HG02884 (cell line): Measurements from ENCODE around the gene C1GALT1.

Source experiments
- ATAC-seq: cut with Tn5 transposase; IDR thresholded peaks from one replicate; pipeline ENCODE4 v1.9.1; 2021; ENCODE audit warnings: mild to moderate bottlenecking, moderate library complexity; ENCODE audit not compliant: unreplicated experiment

C1GALT1 gene

GRCh38 chr7:7265081-7266075 is 83.0 kb downstream of the C1GALT1 start:
- no peak for ATAC-seq

DNA sequence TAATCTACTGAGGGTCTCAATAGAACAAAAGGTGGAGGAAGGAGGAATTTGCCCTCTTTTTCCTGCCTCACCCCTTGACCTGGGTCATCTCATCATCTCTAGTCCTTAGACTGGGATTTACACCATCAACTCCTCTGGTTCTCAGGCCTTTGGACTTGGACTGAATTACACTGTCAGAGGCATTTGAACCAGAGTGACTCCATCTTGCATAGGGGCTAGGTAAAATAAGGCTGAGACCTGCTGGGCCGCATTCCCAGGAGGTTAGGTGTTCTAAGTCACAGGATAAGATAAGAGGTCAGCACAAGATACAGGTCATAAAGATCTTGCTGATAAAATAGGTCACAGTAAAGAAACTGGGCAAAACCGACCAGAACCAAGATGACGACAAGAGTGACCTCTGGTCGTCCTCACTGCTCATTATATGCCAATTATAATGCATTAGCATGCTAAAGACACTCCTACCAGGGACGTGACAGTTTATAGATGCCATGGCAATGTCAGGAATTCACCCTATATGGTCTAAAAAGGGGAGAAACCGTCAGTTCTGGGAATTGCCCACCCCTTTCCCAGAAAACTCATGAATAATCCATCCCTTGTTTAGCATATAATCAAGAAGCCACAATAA is 84.0 kb downstream of the C1GALT1 start:
- ATAC-seq: no peak

DNA sequence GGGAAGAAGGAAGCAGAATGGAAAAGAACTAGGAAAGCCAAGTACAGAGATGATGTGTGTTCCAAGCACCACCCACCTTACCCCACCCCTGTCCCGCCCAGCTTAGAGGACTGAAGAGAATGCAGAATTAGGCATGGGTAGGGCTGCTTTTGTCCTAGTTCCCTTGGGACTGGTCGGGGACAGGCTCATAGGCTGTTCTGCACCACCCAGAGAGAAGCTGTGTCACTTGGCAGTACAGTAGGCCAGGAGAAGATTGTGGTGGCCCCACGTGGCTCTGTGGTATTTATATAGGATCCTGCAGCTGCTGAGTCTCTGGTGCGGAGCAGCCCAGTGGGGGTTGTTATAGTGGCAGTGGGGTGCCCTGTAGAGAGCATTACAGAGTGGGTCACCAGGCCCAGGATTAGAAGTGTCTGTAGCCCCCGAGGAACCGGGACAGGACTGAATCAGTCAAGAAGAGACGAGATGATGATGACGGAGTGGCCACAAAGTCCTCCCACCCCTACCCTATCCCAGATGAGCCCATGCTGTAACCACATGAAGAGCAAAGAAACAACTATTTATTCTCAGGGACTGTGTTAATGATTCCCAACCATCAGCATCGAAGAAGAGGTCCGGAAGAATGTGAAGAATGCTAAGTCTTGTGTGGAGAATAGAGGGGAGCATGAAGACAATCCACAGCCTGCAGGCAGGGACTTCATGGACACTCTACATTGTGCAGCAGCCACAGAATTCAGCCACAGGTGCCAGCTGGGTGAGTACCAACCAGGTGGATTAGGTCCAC is 88.9 kb downstream of the C1GALT1 start:
- ATAC-seq: no peak

GRCh38 chr7:7272294-7272693 is 90.0 kb downstream of the C1GALT1 start:
- ATAC-seq: no peak

DNA sequence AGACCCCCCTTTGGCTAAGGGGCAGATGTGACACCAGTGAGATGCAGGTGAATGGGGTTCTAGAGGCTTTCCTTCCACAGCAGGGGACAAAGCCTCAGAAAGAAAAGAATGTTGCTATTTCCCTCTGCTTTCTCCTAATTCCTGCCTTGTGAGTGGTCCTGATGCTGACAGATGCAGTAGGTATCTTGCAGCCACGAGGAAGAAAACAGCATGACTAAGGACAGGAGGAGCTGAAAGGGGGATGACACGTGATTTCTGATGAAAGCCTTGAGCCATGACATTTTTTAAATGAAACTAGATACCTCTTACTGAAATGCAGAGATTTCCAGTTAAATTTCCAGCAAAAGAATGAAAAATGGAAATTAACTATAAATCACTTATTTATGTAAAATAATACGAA is 92.4 kb downstream of the C1GALT1 start:
- no peak for ATAC-seq

- ATAC-seq: no peak
These were observed 93.8 kb downstream of the C1GALT1 start for GRCh38 chr7:7276161-7276560.

DNA sequence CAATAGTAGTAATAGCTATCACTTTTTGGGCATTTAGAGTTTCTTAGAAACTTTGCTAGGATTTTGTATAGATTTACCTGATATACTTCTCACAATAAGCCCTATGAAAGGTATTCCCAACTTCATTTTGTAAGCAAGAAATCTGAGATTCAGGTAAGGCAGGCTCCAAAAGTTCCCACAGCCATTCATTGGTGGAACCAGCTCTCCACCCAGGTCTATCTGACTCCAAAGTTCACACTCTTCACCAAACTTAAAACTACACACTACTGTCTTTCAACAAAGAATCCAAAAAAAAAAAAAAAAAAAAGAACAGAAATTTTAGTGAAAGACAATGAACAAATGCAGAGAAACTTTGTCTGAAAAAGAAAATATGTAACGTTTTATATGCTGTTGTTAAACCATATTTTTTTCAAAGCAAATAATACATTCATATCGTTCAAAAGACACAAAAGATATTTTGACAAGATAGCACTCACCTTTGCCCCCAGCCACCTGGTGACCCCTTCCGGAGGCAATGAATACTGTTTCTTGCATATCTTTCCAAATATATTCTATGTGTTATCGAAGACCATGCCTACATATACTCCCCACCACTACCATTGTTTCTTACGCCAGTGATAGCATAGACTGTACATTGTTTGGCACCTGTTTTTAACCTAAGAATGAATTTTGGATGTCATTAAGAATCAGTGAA is 108.2 kb downstream of the C1GALT1 start:
- no peak for ATAC-seq

- no peak for ATAC-seq
These were observed 109.7 kb downstream of the C1GALT1 start for GRCh38 chr7:7292085-7292484.

DNA sequence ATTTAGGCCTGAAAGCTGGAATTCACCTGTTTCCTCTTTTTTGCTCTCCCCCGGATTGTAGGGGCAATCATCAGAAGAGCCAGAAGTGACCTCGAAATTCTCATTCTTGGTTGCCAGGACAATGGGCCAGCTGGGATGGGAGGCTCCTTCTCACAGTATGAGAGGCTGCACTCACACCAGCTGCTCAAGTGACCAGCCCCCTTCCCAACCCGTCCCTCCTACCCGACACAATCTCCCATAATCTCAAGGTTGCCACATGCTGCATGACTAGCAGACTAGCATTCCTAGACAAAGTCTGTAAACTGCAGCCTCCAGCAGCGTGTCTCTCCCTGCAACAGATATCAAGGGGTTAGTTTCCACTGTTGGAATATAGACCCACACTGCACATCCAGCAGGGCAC is 110.3 kb downstream of the C1GALT1 start:
- ATAC-seq: no peak

GRCh38 chr7:7293092-7293491 is 110.7 kb downstream of the C1GALT1 start:
- no peak for ATAC-seq

DNA sequence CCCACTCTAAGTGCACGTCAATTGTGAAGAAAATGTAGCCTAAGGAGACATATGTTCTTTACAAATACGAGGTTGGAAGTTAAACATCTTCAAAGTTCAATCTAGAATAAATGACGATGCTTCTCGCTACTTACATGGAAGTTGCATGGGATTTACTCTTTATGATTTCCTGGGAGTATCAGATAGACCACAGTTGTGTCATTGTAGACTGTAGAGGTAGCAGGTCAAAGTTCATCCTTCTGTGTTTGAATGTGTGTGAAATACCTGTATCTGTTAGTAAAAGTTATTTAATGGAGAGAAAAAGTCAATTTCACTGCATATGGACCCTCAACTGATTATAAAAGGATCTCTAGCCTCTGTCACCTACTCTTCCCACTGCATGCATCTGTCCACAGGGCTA is 112.6 kb downstream of the C1GALT1 start:
- ATAC-seq: no peak
